MM.1S (cell line): ENCODE data around the gene CCR9.
A peak's percentile ranks its signal among the peaks of the same experiment; 100 is the strongest.

ENCODE experiments used
- DNase-seq: peaks from one replicate; pipeline ENCODE4 v3.0.0-alpha.2; 2015
- H2AFZ ChIP-seq: fragments of 300-600 bp; sonication (generic); 2 replicates; pipeline ENCODE4 v1.6.0; 2016; ENCODE audit warnings: antibody characterized with exemption, low read length
- H3F3A ChIP-seq: fragments of 300-600 bp; sonication (generic); 2 replicates; pipeline ENCODE4 v1.6.1; 2016; ENCODE audit warnings: mild to moderate bottlenecking, antibody characterized with exemption, low read length, moderate library complexity, mixed read lengths; ENCODE audit not compliant: insufficient read depth
- H3K27ac ChIP-seq: fragments of 300-600 bp; sonication (generic); 2 replicates; pipeline ENCODE4 v1.5.1; 2016; ENCODE audit warnings: mild to moderate bottlenecking, low read length
- H3K27me3 ChIP-seq: fragments of 300-600 bp; sonication (generic); replicated peaks from 2 replicates; pipeline ENCODE4 v1.6.0; 2016; ENCODE audit warnings: low read length; ENCODE audit not compliant: insufficient read depth
- H3K36me3 ChIP-seq: fragments of 300-600 bp; sonication (generic); replicated peaks from 2 replicates; pipeline ENCODE4 v1.6.1; 2016; ENCODE audit warnings: mild to moderate bottlenecking, low read length, mixed read lengths; ENCODE audit not compliant: insufficient read depth
- H3K4me1 ChIP-seq: fragments of 300-600 bp; sonication (generic); 2 replicates; pipeline ENCODE4 v1.6.1; 2016; ENCODE audit warnings: low read length, mixed read lengths
- H3K4me2 ChIP-seq: fragments of 300-600 bp; sonication (generic); 2 replicates; pipeline ENCODE4 v1.6.0; 2016; ENCODE audit warnings: low read depth, low read length
- H3K4me3 ChIP-seq: fragments of 300-600 bp; sonication (generic); 2 replicates; pipeline ENCODE4 v1.5.1; 2016; ENCODE audit warnings: low read length, mixed read lengths
- H3K79me2 ChIP-seq: fragments of 300-600 bp; sonication (generic); 2 replicates; pipeline ENCODE4 v1.6.1; 2016; ENCODE audit warnings: mixed run types, low read length, mixed read lengths
- H3K9ac ChIP-seq: fragments of 300-600 bp; sonication (generic); 2 replicates; pipeline ENCODE4 v1.6.1; 2016; ENCODE audit warnings: low read length, mixed read lengths
- H3K9me2 ChIP-seq: fragments of 300-600 bp; sonication (generic); replicated peaks from 2 replicates; pipeline ENCODE4 v1.6.1; 2016; ENCODE audit warnings: mild to moderate bottlenecking, low read length, mixed read lengths; ENCODE audit not compliant: insufficient read depth
- H3K9me3 ChIP-seq: fragments of 300-600 bp; sonication (generic); replicated peaks from 2 replicates; pipeline ENCODE4 v1.6.1; 2016; ENCODE audit warnings: mild to moderate bottlenecking, low read length, mixed read lengths; ENCODE audit not compliant: insufficient read depth
- H4K20me1 ChIP-seq: fragments of 300-600 bp; sonication (generic); 2 replicates; pipeline ENCODE4 v1.6.1; 2016; ENCODE audit warnings: mild to moderate bottlenecking, low read length, moderate library complexity, mixed read lengths; ENCODE audit not compliant: insufficient read depth
- EZH2 ChIP-seq: fragments of 300-600 bp; sonication (generic); optimal IDR thresholded peaks from 2 replicates; pipeline ENCODE3; 2017; ENCODE audit warnings: low read depth, mild to moderate bottlenecking, antibody characterized with exemption, low read length, mixed read lengths
- EZH2phosphoT487 ChIP-seq: fragments of 300-600 bp; sonication (generic); IDR thresholded peaks from 2 replicates; pipeline ENCODE4 v1.6.1; 2018; ENCODE audit warnings: antibody characterized with exemption, low read length
- TF ChIP-seq, protein P1 (sequence below): fragments of 300-600 bp; sonication (generic); IDR thresholded peaks from 2 replicates; pipeline ENCODE4 v1.5.1; 2016; ENCODE audit warnings: antibody characterized with exemption, low read length, mixed read lengths

Gene CCR9

DNA sequence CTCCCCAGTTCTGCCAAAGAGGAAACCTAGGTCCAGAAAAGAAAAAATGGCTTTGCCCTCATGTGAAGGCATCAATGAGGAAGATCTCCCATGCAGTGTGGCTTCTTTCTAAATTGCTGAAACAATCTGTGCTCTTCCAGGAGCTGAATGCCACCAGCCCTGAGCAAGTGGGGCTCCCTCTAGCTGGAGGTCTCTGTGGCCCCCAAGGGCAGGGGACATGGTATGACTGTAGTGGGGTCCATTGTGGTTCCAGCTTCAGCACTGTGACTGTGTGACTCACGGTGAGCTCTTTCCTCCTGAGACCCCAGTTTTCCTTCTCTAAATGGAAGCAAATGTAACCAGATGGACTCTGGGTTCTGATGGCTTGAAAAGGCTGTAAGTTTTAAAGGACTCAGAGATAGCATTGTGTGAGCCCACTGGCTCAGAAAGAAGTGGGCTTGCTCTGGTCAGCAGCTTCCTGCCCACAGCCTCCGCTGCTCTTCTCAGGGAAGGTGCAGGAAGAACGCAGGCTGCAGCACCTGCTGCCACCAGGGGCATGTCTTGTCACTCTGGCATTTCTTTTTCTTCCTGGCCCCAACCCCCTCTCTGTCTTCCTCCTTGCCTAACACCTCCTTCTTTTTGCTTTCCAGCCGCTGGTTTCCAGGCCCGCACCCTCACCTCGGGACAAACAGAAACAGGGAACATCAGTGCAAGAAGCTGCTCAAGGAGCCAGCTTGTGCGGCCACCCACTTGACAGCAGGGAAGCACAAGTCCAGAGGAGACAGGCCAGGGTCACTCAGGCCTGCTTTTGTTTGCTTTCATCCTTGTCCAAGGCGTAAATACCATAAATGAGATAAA, 51.1 kb downstream of the CCR9 start:
- no peaks in the 10 kb centered on the region for H4K20me1 ChIP-seq
- H3K9ac ChIP-seq: no peak overlapping the region
- H3K27ac ChIP-seq: no peak overlapping the region
- no peaks in the 10 kb centered on the region for H3K27me3 ChIP-seq
- no peaks in the 10 kb centered on the region for H3K9me2 ChIP-seq
- no peaks in the 10 kb centered on the region for H3K36me3 ChIP-seq
- no peaks in the 10 kb centered on the region for H3K79me2 ChIP-seq
- no peak overlapping the region for H2AFZ ChIP-seq
- no peak overlapping the region for H3K4me3 ChIP-seq
- TF ChIP-seq EZH2 (no peak), EZH2phosphoT487 (no peak)
- TF ChIP-seq, protein P1, sequence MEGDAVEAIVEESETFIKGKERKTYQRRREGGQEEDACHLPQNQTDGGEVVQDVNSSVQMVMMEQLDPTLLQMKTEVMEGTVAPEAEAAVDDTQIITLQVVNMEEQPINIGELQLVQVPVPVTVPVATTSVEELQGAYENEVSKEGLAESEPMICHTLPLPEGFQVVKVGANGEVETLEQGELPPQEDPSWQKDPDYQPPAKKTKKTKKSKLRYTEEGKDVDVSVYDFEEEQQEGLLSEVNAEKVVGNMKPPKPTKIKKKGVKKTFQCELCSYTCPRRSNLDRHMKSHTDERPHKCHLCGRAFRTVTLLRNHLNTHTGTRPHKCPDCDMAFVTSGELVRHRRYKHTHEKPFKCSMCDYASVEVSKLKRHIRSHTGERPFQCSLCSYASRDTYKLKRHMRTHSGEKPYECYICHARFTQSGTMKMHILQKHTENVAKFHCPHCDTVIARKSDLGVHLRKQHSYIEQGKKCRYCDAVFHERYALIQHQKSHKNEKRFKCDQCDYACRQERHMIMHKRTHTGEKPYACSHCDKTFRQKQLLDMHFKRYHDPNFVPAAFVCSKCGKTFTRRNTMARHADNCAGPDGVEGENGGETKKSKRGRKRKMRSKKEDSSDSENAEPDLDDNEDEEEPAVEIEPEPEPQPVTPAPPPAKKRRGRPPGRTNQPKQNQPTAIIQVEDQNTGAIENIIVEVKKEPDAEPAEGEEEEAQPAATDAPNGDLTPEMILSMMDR: no peak
- H3K4me2 ChIP-seq: no peak overlapping the region
- no peak for DNase-seq
- H3K9me3 ChIP-seq: no peaks in the 10 kb centered on the region
- H3F3A ChIP-seq: no peaks in the 10 kb centered on the region
- peaks cover 8% of the 10 kb centered on the region for H3K4me1 ChIP-seq

DNA sequence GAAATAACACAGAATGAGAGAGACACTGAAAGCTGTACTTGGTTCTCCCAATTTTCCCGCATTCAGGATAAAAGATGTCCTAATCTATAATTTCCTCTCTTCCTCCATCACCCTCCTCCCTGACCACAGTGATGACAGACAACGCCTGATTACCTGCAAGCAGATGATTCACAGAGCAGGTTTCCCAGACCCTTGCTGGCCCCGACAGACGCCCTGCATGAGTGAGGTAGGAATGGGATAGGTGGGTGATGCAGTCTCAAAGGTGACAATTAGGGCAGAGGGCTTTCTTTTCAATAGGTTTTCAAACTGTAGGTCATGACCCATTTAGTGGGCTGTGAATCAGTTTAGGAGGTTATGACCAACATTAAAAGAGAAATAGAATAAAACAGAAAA, 51.7 kb downstream of the CCR9 start:
- H3K36me3 ChIP-seq: no peaks in the 10 kb centered on the region
- H3K9ac ChIP-seq: no peak overlapping the region
- TF ChIP-seq EZH2phosphoT487: no peak
- TF ChIP-seq, protein P1: no peak
- TF ChIP-seq EZH2: no peak

DNA sequence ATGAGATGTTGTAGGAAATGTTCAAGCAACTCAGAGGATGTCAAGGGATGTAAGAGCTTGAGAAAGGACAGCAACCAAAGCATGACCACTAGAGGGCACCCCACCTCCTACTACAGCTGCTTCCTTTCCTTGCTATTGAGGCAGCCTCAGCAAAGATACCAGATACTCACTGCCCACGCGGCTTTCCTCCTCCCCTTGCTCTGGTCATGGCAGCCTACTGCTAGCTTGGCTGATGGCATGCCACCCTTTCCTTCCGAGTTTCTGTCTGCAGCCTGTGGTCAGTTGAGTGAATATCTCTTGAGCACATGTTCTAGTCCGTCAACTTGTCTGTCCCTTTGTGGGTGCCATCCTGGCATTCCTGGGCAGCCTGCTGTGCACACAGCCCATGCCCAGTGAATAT, 52.5 kb downstream of the CCR9 start:
- H3K4me2 ChIP-seq: no peak overlapping the region
- H4K20me1 ChIP-seq: no peaks in the 10 kb centered on the region
- TF ChIP-seq, protein P1: peak; percentile 87
- no peak for TF ChIP-seq EZH2
- TF ChIP-seq EZH2phosphoT487: no peak
- H3K4me3 ChIP-seq: no peak overlapping the region
- H3K9me2 ChIP-seq: no peaks in the 10 kb centered on the region
- no peaks in the 10 kb centered on the region for H3F3A ChIP-seq
- peak overlapping the region; percentile 28; the same call in 1 of the 2 replicates for H2AFZ ChIP-seq
- H3K9ac ChIP-seq: no peak overlapping the region
- H3K4me1 ChIP-seq: peaks cover 8% of the 10 kb centered on the region
- H3K9me3 ChIP-seq: no peaks in the 10 kb centered on the region
- H3K79me2 ChIP-seq: no peaks in the 10 kb centered on the region
- H3K36me3 ChIP-seq: no peaks in the 10 kb centered on the region
- no peaks in the 10 kb centered on the region for H3K27me3 ChIP-seq
- DNase-seq: peak; percentile 90
- H3K27ac ChIP-seq: no peak overlapping the region

More for the DNA sequence above, 51.7 kb downstream of the CCR9 start:
- H3K9me3 ChIP-seq: no peaks in the 10 kb centered on the region
- no peaks in the 10 kb centered on the region for H3F3A ChIP-seq
- no peaks in the 10 kb centered on the region for H3K79me2 ChIP-seq
- H3K4me3 ChIP-seq: no peak overlapping the region
- H4K20me1 ChIP-seq: no peaks in the 10 kb centered on the region
- no peak for DNase-seq
- H2AFZ ChIP-seq: no peak overlapping the region
- H3K4me2 ChIP-seq: no peak overlapping the region
- H3K9me2 ChIP-seq: no peaks in the 10 kb centered on the region
- H3K27ac ChIP-seq: no peak overlapping the region
- H3K4me1 ChIP-seq: peaks cover 8% of the 10 kb centered on the region
- no peaks in the 10 kb centered on the region for H3K27me3 ChIP-seq
